Spleen (tissue), 11 donors: Measurements from ENCODE around the gene ENPP1. TPM values are rescaled to one million over a fixed set of nuclear protein-coding genes. Genes with fewer than 3 reads are reported as not detected.
"Not testable (repeated sequence)": the region's sequence is repeated elsewhere in the genome, so short reads cannot be mapped to it uniquely, and the experiment has no call there.

ENCODE experiments used
- DNase-seq: peaks from one replicate; pipeline ENCODE4 v3.0.0-alpha.2; 2020
- H3K27ac ChIP-seq, 8 donors: fragments of 200-600 bp; sonication (generic) in 7 of 8; 1 replicate in 4 of 8; 2 replicates in 4 of 8; pipeline versions ENCODE4 v1.5.0 to v1.8.0; 2016 to 2021; ENCODE audit warnings: inconsistent platforms in 4 of 8, mild to moderate bottlenecking in 4 of 8, moderate library complexity in 1 of 8
- H3K27me3 ChIP-seq, 7 donors: fragments of 200-600 bp; sonication (generic) in 6 of 7; replicated peaks in 1 of 7; 1 replicate in 4 of 7; 2 replicates in 3 of 7; pipeline versions ENCODE4 v1.5.0 to v1.8.0; 2016 to 2021; ENCODE audit warnings: inconsistent platforms in 3 of 7, mild to moderate bottlenecking in 1 of 7
- H3K36me3 ChIP-seq, 6 donors: fragments of 200-600 bp; sonication (generic) in 5 of 6; 1 replicate in 4 of 6; 2 replicates in 2 of 6; pipeline versions ENCODE4 v1.5.0 to v1.8.0; 2016 to 2021; ENCODE audit warnings: inconsistent platforms in 2 of 6
- H3K4me1 ChIP-seq, 6 donors: fragments of 200-600 bp; sonication (generic) in 5 of 6; 1 replicate in 3 of 6; 2 replicates in 3 of 6; pipeline versions ENCODE4 v1.5.0 to v1.8.0; 2016 to 2021; ENCODE audit warnings: inconsistent platforms in 3 of 6
- H3K4me3 ChIP-seq, 8 donors: fragments of 200-600 bp; sonication (generic) in 7 of 8; 1 replicate in 4 of 8; 2 replicates in 4 of 8; pipeline versions ENCODE4 v1.5.0 to v1.8.0; 2016 to 2021; ENCODE audit warnings: inconsistent platforms in 4 of 8, mild to moderate bottlenecking in 4 of 8, moderate library complexity in 2 of 8
- H3K9me3 ChIP-seq, 8 donors: fragments of 200-600 bp; sonication (generic) in 7 of 8; 1 replicate in 4 of 8; 2 replicates in 4 of 8; pipeline versions ENCODE4 v1.5.0 to v1.8.0; 2016 to 2021; ENCODE audit warnings: inconsistent platforms in 4 of 8
- POLR2A ChIP-seq, 3 donors: fragments of 450-650 bp; IDR thresholded peaks; one replicate each; pipeline ENCODE4 v1.5.1; 2017; ENCODE audit warnings: antibody characterized with exemption in 3 of 3, mild to moderate bottlenecking in 1 of 3
- POLR2AphosphoS5 ChIP-seq, 3 donors: sonication (generic); formaldehyde crosslinking; IDR thresholded peaks; one replicate each; pipeline ENCODE4 v1.5.1; 2017; ENCODE audit warnings: antibody characterized with exemption in 3 of 3
- WGBS, 5 donors: extraction: QIAGEN DNeasy Blood & Tissue Kit in 3 of 5; methylation state at CpG; one replicate each; pipeline versions ENCODE4 v1.1.5 to v1.1.7; 2013 to 2018; 5-methylcytosine and 5-hydroxymethylcytosine counted together
- intact Hi-C: fragments of 100-400 bp; cut with DNase I; formaldehyde crosslinking; loops from one replicate; pipeline ENCODE4 v1.15.0; 2023; ENCODE audit warnings: low total_unique reads
- polyA plus RNA-seq, 3 donors: library from polyadenylated mRNA; stranded (reverse); fragments of 200-250 nt; gene quantifications; one replicate each; pipeline ENCODE4 v1.2.1, GENCODE V29; 2013
- total RNA-seq, 7 donors: library from RNA; depleted of rRNA in 3 of 7; stranded (reverse); fragments of >200 nt in 3 of 7; fragmentation: NEBNext Ultra II Directional in 4 of 7; extraction: Animal tissue kit (Norgen Biotek cat#: 25700) in 4 of 7; gene quantifications; one replicate each; pipeline versions ENCODE4 v1.1.0 to v1.2.1, GENCODE V29; 2016 to 2021
- TF ChIP-seq, protein P1 (sequence below), 11 experiments: fragments of 200-600 bp in 7 of 11; fragments of 450-650 bp in 4 of 11; sonication (generic) in 4 of 11; IDR thresholded peaks in 8 of 11; conservative IDR thresholded peaks in 3 of 11; 1 replicate in 7 of 11; 2 replicates in 4 of 11; pipeline versions ENCODE4 v1.4.0 to v1.8.0; 2016 to 2021; ENCODE audit warnings: antibody characterized with exemption in 11 of 11, inconsistent platforms in 4 of 11, mild to moderate bottlenecking in 1 of 11
- donor health status: healthy with polysubstance abuse.
- donor health status: DM: no; HTN: no; CAD: no; lungs with moderate emphysema.
- donor health status: DM: no; HTN: no; CAD: no.
- donor health status: Bipolar disorder and iron deficiency.
- donor health status: healthy.
- donor health status: DM: no; HTN: no; CAD: no.
- donor health status: DM: yes; HTN: yes; CAD: no.

Gene ENPP1
- total and polyA plus RNA-seq, 10 donors, result 0.46 to 10.6 (median 2.9) TPM

DNA sequence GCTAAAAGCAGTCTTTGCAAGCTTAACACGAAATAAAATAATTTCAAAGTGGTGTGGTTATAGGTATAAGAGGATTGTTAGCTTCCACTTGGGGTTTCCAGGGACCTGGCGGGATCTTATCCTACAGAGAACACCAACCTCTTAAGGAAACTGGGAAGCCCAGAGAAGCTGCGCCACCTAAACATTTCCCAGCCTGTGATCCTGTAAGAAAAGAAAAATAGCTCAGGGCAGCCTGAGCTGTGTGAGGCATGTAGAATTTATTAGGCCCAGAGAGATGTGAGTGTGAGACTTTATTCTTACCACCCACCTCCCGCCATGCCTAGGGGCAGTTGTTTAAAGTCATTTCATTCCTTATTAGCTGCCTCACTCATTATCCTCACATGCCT, 89.2 kb downstream of the ENPP1 start:
- H3K36me3 ChIP-seq, result no peaks in the 10 kb centered on the region
- 79 to 93% (median 86%) methylated on average over 4 of the region's 4 CpGs for WGBS, 5 donors
- H3K4me1 ChIP-seq, result no peaks in the 10 kb centered on the region

DNA sequence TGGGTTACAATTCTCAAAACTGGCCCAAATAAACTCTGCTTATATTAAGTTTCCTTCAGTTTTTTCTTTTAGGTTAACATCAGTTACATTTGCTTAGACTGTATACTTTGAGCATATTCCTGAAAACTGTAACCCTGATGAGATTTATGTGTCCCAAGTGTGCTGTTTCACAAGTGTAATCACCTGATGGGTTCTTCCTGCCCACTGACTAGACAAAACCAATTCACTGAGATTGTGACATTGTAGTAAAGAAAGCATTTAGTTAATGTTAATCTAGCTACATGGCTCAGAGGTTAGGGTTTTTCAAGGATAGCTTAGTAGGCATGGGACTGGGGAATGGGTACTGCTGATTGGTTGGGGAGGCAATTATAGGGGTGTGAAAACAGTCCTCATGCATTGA, 89.8 kb downstream of the ENPP1 start:
- H3K4me3 ChIP-seq, result no peak overlapping the region
- intact Hi-C loops, result no loop called here
- no peaks in the 10 kb centered on the region for H3K4me1 ChIP-seq
- TF ChIP-seq, protein P1, sequence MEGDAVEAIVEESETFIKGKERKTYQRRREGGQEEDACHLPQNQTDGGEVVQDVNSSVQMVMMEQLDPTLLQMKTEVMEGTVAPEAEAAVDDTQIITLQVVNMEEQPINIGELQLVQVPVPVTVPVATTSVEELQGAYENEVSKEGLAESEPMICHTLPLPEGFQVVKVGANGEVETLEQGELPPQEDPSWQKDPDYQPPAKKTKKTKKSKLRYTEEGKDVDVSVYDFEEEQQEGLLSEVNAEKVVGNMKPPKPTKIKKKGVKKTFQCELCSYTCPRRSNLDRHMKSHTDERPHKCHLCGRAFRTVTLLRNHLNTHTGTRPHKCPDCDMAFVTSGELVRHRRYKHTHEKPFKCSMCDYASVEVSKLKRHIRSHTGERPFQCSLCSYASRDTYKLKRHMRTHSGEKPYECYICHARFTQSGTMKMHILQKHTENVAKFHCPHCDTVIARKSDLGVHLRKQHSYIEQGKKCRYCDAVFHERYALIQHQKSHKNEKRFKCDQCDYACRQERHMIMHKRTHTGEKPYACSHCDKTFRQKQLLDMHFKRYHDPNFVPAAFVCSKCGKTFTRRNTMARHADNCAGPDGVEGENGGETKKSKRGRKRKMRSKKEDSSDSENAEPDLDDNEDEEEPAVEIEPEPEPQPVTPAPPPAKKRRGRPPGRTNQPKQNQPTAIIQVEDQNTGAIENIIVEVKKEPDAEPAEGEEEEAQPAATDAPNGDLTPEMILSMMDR (IDR thresholded peaks at IDR 0.05 in 8 of 11, conservative IDR thresholded peaks at IDR 0.05 in 3 of 11), result no peak
- no peak for TF ChIP-seq POLR2A (IDR thresholded peaks at IDR 0.05)
- no peak for TF ChIP-seq POLR2AphosphoS5 (IDR thresholded peaks at IDR 0.05)
- peaks cover 0 to 21% (median 13%) of the 10 kb centered on the region in 8 donors for H3K9me3 ChIP-seq
- DNase-seq, result no peak
- no peak overlapping the region for H3K27ac ChIP-seq
- no peaks in the 10 kb centered on the region for H3K27me3 ChIP-seq
- H3K36me3 ChIP-seq, result no peaks in the 10 kb centered on the region

More for the DNA sequence above, 89.2 kb downstream of the ENPP1 start:
- no peak overlapping the region for H3K27ac ChIP-seq
- intact Hi-C loops, result no loop called here
- DNase-seq, result no peak
- no peaks in the 10 kb centered on the region for H3K27me3 ChIP-seq
- TF ChIP-seq, protein P1 (IDR thresholded peaks at IDR 0.05 in 8 of 11, conservative IDR thresholded peaks at IDR 0.05 in 3 of 11), result no peak
- no peak for TF ChIP-seq POLR2AphosphoS5 (IDR thresholded peaks at IDR 0.05)
- TF ChIP-seq POLR2A (IDR thresholded peaks at IDR 0.05), result no peak
- H3K4me3 ChIP-seq, result no peak overlapping the region
- H3K9me3 ChIP-seq, result peaks cover 0 to 21% (median 13%) of the 10 kb centered on the region in 8 donors

DNA sequence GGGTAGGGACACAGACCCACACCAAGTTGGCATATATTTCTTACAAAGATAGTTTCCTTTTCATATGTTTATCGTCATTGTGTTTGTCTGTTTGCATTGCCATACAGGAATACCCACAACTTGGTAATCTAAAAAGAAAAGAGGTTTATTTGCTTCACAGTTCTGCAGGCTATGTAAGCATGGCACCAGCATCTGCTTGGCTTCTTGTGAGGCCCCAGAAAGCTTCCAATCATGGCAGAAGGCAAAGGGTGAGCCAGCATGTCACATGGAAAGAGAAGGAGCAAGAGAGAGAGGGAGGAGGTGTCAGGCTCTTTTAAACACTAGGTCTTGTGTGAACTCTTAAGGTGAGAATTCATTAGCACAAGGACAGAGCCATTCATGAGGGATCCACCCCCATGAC, 90.9 kb downstream of the ENPP1 start:
- Histone ChIP-seq H3K27ac (no peak overlapping the region), H3K4me1 (no peaks in the 10 kb centered on the region), H3K4me3 (no peak overlapping the region), H3K9me3 (peaks cover 0 to 21% (median 13%) of the 10 kb centered on the region in 8 donors), H3K36me3 (no peaks in the 10 kb centered on the region), H3K27me3 (no peaks in the 10 kb centered on the region)
- 77 to 97% (median 81%) methylated on average over 1 of the region's 1 CpG for WGBS, 5 donors
- no peak for DNase-seq
- intact Hi-C loops, result no loop called here
- no peak for TF ChIP-seq POLR2AphosphoS5 (IDR thresholded peaks at IDR 0.05)
- TF ChIP-seq POLR2A (IDR thresholded peaks at IDR 0.05), result no peak

DNA sequence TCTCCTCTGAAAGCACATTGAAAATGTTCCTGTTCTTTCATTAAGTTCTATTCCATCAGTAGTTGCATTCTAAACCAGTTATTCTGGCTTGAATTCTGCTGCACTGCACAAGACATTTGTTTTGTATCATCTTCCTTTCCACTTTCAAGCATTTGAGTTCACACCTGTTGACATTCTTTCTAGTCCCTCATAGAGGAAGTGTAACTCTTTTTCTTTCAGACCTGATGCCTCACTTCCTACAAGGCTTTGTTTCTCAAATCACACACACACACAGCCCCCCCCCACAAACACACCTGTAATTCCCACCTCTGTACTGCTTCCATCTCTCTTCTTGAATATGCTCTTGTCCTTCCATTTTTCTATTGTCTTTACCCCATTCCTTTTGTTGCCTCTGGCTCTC, 92.4 kb downstream of the ENPP1 start:
- Histone ChIP-seq H3K27ac (no peak overlapping the region), H3K9me3 (peaks cover 0 to 21% (median 13%) of the 10 kb centered on the region in 8 donors), H3K4me3 (no peak overlapping the region), H3K4me1 (no peaks in the 10 kb centered on the region), H3K27me3 (no peaks in the 10 kb centered on the region), H3K36me3 (no peaks in the 10 kb centered on the region)
- intact Hi-C loops, result no loop called here
- no peak for DNase-seq
- no peak for TF ChIP-seq POLR2A (IDR thresholded peaks at IDR 0.05)
- TF ChIP-seq, protein P1 (IDR thresholded peaks at IDR 0.05 in 8 of 11, conservative IDR thresholded peaks at IDR 0.05 in 3 of 11), result no peak
- no peak for TF ChIP-seq POLR2AphosphoS5 (IDR thresholded peaks at IDR 0.05)

DNA sequence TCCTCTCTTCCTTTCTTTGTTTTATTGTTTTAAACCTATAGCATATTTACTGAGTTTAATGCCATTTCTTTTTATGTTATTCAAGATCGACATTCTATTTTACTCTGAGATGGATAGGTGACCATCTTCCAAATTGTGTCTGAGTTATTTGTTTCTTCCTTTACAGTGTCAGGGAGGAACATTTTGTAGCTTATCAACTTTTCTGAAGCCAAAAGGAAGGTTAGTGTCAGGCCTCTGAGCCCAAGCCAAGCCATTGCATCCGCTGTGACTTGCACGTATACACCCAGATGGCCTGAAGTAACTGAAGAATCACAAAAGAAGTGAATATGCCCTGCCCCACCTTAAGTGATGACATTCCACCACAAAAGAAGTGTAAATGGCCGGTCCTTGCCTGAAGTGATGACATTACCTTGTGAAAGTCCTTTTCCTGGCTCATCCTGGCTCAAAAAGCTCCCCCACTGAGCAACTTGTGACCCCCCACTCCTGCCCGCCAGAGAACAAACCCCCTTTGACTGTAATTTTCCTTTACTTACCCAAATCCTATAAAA, 93.6 kb downstream of the ENPP1 start:
- H3K4me3 ChIP-seq, H3K36me3 ChIP-seq, H3K27me3 ChIP-seq, DNase-seq, H3K27ac ChIP-seq, intact Hi-C loops, H3K4me1 ChIP-seq: not testable (repeated sequence)
- H3K9me3 ChIP-seq, result peaks cover 0 to 21% (median 13%) of the 10 kb centered on the region in 8 donors
- 84 to 98% (median 87%) methylated on average over 5 of the region's 5 CpGs for WGBS, 5 donors

DNA sequence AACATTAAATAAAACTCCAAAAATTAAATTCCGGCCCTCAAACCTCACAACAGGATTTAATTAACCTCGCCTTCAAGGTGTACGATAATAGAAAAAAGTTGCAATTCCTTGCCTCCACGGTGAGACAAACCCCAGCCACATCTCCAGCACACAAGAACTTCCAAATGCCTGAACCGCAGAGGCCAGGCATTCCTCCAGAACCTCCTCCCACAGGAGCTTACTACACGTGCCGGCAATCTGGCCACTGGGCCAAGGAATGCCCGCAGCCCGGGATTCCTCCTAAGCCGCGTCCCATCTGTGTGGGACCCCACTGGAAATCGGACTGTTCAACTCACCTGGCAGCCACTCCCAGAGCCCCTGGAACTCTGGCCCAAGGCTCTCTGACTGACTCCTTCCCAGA, 95.9 kb downstream of the ENPP1 start:
- H3K36me3 ChIP-seq, DNase-seq, H3K4me3 ChIP-seq, intact Hi-C loops, H3K9me3 ChIP-seq, H3K4me1 ChIP-seq, H3K27me3 ChIP-seq, H3K27ac ChIP-seq: not testable (repeated sequence)
- WGBS, 5 donors, result 91 to 94% (median 91%) methylated on average over 7 to 12 of the region's 12 CpGs

DNA sequence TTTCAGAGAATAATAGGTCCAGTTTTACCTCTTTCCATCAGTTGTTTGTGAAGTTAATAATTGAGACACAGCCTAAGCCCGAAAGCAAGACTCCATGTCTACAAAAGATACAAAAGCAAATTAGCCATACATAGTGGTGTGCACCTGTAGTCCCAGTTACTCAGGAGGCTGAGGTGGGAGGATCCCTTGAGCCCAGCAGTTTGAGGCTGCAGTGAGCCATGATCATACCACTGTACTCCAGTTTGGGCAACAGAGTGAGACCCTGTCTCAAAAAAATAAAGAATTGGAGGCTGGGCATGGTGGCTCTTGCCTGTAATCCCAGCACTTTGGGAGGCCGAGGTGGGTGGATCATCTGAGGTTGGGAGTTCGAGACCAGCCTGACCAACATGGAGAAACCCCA, 101.0 kb downstream of the ENPP1 start:
- H3K27ac ChIP-seq, H3K36me3 ChIP-seq, intact Hi-C loops, H3K4me3 ChIP-seq, H3K4me1 ChIP-seq, DNase-seq, H3K9me3 ChIP-seq: not testable (repeated sequence)
- WGBS, 5 donors, result 69 to 93% (median 88%) methylated on average over 3 of the region's 3 CpGs
- peaks cover 0 to 39% (median 0%) of the 10 kb centered on the region in 7 donors for H3K27me3 ChIP-seq
